ENCODE results near the gene SETD2.

DNA sequence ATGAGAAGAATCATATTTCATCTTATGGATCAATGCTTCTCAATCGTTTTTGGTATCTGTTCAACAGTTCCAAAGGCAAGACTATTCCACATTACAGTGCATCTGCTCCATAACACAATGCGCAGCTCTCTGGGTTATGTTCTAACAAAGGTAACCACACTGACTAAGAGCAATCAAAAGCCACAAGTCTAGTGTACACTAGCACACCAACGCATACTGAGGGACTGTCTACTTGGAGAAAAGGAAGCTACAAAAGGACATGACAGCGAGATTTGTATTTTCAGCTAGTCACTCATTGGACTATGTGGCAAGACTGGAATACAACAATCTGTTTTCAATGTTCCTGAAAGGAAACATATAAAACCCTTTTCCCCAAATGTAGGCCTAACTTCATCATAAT lies 35.8 kb downstream of the SETD2 start:
- TF ChIP-seq, protein P1, sequence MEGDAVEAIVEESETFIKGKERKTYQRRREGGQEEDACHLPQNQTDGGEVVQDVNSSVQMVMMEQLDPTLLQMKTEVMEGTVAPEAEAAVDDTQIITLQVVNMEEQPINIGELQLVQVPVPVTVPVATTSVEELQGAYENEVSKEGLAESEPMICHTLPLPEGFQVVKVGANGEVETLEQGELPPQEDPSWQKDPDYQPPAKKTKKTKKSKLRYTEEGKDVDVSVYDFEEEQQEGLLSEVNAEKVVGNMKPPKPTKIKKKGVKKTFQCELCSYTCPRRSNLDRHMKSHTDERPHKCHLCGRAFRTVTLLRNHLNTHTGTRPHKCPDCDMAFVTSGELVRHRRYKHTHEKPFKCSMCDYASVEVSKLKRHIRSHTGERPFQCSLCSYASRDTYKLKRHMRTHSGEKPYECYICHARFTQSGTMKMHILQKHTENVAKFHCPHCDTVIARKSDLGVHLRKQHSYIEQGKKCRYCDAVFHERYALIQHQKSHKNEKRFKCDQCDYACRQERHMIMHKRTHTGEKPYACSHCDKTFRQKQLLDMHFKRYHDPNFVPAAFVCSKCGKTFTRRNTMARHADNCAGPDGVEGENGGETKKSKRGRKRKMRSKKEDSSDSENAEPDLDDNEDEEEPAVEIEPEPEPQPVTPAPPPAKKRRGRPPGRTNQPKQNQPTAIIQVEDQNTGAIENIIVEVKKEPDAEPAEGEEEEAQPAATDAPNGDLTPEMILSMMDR (IDR thresholded peaks at IDR 0.05; ENCODE audit: low read length) = no peak
- TF ChIP-seq EZH2 (IDR thresholded peaks at IDR 0.05; ENCODE audit: borderline replicate concordance, low read length) = no peak

Data from OCI-LY1 (cell line).